Measurements from ENCODE around the gene TCF25.

- TF ChIP-seq CTCF (IDR thresholded peaks at IDR 0.05) (no peak), POLR2A (IDR thresholded peaks at IDR 0.05) (no peak)
Measured at GRCh38 chr16:89844739-89845339, 28.6 kb upstream of the TCF25 start.

Data from esophagus squamous epithelium (tissue), 4 donors.